Neural progenitor cell (in vitro differentiated cells): ENCODE measurements around the gene SFTPD.
"Not testable (repeated sequence)": the region's sequence is repeated elsewhere in the genome, so short reads cannot be mapped to it uniquely, and the experiment has no call there.

Experiments used
- CTCF ChIP-seq: fragments of 200-600 bp; sonication (generic); IDR thresholded peaks from 2 replicates; pipeline ENCODE4 v1.5.1; 2017; ENCODE audit warnings: antibody characterized with exemption, mild to moderate bottlenecking
- EZH2 ChIP-seq: fragments of 200-600 bp; sonication (generic); IDR thresholded peaks from 2 replicates; pipeline ENCODE4 v1.6.1; 2017; ENCODE audit warnings: antibody characterized with exemption, mild to moderate bottlenecking, moderate library complexity

DNA sequence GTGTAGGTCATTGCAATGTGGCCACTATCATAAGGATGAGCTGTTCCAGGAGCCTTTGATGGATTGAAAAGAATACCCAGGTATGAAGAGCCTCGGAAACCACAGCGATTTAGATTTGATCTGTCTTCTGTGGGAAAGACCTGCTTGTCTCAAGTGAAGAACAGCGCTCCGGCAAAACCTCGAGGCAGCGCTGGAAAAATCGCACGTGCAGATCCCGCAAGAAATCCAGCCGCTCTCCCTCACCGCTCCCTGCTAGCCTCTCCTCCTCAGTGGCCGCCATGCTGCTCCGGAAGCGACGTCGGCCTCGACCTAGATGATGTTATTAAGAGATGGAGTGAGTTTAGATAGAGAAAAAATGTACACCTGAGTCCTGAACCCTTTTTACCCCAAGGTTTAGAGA lies 56.0 kb downstream of the SFTPD start:
- TF ChIP-seq CTCF, EZH2: not testable (repeated sequence)
